ENCODE results near the gene TTC9C. TPM values are rescaled to one million over a fixed set of nuclear protein-coding genes. Genes with fewer than 3 reads are reported as not detected.
"Not testable (repeated sequence)": the region's sequence is repeated elsewhere in the genome, so short reads cannot be mapped to it uniquely, and the experiment has no call there.

Gene TTC9C
- polyA plus RNA-seq, 1 donor = 37.9 TPM

DNA sequence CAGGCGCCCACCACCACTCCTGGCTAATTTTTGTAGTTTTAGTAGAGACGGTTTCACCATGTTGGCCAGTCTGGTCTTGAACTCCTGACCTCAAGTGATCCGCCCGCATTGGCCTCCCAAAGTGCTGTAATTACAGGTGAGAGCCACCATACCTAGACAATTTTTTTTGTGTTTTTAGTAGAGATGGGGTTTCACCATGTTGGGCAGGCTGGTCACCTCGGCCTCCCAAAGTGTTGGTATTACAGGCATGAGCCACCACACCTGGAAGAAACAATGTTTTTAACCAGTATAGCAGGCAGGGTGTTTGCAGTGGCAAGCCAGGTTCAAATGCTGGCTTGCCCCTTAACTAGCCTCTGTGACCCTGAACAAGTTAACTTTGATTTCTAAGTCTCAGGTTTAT lies 21.6 kb downstream of the TTC9C start:
- DNase-seq; H3K4me3 ChIP-seq (ENCODE audit: low read length); H3K27ac ChIP-seq (ENCODE audit: low read length); H3K9me3 ChIP-seq (ENCODE audit: control insufficient read depth, low read depth, low read length); H3K27me3 ChIP-seq (ENCODE audit: control insufficient read depth, insufficient read depth, low read length): not testable (repeated sequence)
- no CpG with 5 or more reads among the region's 5 CpGs for WGBS (ENCODE audit: insufficient coverage, low lambda C conversion rate)
- H3K36me3 ChIP-seq (ENCODE audit: control insufficient read depth, insufficient read depth, low read length) = peaks cover 22% of the 10 kb centered on the region
- peaks cover 14% of the 10 kb centered on the region for H3K4me1 ChIP-seq (ENCODE audit: control insufficient read depth, insufficient read depth, low read length)

DNA sequence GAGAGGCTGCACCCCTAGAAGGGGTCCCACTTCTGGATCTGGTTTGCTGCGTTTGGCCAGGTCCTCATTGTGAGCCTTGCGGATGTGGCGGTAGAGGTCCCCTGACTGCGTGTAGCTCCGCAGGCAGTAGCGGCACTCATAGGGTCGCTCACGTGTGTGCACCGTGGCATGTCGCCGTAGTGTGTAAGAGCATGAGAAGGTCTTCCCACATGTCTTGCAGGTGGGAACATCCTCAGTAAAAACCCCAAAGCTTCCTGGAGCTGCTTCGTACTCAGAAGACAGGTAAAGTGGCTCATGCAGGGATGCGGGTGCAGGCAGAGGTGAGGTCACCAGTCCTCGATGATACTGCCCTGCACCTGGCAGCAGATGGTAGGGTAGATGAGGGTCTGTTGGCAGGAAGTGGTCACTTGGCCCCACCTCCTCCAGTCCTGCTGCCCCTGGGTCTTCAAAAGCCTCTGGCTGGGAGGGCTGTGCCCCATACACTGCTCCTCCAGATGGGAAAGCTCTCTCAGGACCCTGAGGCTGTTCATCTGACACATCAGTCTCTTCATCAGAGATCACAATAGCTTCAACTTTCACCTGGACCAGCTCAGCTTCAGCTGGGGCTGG lies 24.0 kb downstream of the TTC9C start:
- Histone ChIP-seq H3K27me3 (ENCODE audit: control insufficient read depth, insufficient read depth, low read length) (no peaks in the 10 kb centered on the region), H3K4me1 (ENCODE audit: control insufficient read depth, insufficient read depth, low read length) (peaks cover 14% of the 10 kb centered on the region), H3K4me3 (ENCODE audit: low read length) (no peak overlapping the region), H3K9me3 (ENCODE audit: control insufficient read depth, low read depth, low read length) (no peaks in the 10 kb centered on the region), H3K27ac (ENCODE audit: low read length) (no peak overlapping the region), H3K36me3 (ENCODE audit: control insufficient read depth, insufficient read depth, low read length) (peaks cover 22% of the 10 kb centered on the region)
- no peak for DNase-seq
- WGBS (ENCODE audit: insufficient coverage, low lambda C conversion rate) = no CpG with 5 or more reads among the region's 14 CpGs

DNA sequence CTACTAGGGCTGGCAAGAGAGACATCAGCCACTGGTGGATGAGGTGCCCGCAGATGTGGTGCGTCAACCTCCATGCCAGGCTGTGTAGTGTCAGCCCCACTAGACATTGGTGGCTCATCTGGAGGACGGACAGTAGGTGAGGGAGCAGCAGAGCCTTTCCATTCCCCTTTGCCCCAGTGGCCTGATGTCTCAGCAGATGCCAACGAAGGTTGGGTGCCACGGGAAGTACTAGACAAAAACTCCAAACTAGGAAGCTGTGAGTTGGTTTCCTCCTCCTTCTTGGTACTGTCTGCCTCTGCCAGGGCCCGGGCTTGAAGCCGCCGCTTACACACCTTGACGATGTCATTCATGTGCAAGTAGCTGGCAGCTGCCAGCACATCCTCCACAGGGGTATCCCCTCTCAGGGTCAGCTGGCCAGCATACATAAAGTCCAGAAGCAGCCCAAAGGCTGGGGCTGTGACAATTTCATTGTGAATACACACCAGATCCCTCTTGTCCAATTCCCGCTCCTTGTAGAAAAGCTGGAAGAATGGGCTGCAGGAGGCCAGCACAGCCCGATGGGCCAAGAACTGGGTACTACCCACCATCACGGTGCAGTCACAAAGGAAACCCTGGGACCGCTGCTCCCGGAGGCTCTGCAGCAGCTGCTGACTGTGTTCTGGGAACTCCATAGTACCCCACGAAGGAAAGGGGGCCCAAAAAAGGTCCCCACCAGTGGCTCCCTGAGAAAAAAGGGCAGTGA lies 24.9 kb downstream of the TTC9C start:
- Histone ChIP-seq H3K4me1 (ENCODE audit: control insufficient read depth, insufficient read depth, low read length) (peaks cover 14% of the 10 kb centered on the region), H3K9me3 (ENCODE audit: control insufficient read depth, low read depth, low read length) (no peaks in the 10 kb centered on the region), H3K36me3 (ENCODE audit: control insufficient read depth, insufficient read depth, low read length) (peaks cover 22% of the 10 kb centered on the region), H3K4me3 (ENCODE audit: low read length) (peak overlapping the region; percentile 82), H3K27ac (ENCODE audit: low read length) (peak overlapping the region; percentile 90), H3K27me3 (ENCODE audit: control insufficient read depth, insufficient read depth, low read length) (no peaks in the 10 kb centered on the region)
- WGBS (ENCODE audit: insufficient coverage, low lambda C conversion rate) = no CpG with 5 or more reads among the region's 15 CpGs
- no peak for DNase-seq

DNA sequence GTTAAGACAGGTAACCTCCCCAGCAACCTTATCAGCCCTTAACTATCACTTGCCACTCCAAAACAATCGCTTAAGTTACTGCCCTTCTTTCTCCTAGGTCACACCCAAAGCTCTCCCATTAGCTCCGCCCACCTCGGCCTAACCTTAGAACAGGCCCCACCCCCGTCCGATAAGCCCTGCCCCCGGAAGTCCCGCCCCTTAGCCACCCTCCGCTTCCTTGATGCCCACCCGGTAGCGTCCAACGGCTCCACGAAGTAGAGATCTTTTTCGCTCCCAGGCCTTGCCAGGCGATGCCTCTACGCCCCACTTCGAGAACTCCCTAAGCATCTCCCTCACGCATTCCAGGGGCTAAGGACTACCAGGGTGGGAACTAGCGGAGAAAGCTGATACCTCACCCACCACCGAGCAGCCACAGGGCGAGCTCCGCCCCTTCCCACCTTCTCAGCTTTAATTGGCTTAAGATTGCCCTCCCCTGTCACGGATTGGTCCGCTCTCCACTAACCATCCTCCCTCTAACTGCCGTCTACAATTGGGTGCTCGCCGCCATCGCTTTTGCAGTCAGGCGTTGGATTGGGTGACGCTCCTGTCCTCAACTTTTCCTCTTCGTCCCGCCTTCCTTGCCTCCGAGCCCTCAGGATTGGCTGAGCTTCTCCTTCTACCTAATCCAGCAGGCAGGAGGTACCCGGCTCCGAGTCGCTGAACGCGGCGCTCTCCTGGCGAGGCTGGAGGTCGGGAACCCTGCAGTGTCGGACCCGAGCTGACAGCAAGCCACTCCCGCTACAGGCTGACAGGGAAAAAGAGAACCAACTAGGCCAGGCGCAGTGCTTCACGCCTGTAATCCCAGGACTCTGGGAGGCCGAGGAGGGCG lies 25.7 kb downstream of the TTC9C start, which contains the start of gene ZBTB3:
Gene ZBTB3, minus strand, starts transcription at position 425 of the 868 bp plus-strand sequence. CDS start 496 bp downstream, outside the sequence.
- H3K27me3 ChIP-seq (ENCODE audit: control insufficient read depth, insufficient read depth, low read length) = no peaks in the 10 kb centered on the region
- 5% methylated on average over 4 of the region's 47 CpGs for WGBS (ENCODE audit: insufficient coverage, low lambda C conversion rate)
- H3K4me1 ChIP-seq (ENCODE audit: control insufficient read depth, insufficient read depth, low read length) = peaks cover 14% of the 10 kb centered on the region
- peaks cover 19% of the 10 kb centered on the region for H3K36me3 ChIP-seq (ENCODE audit: control insufficient read depth, insufficient read depth, low read length)
- H3K4me3 ChIP-seq (ENCODE audit: low read length) = peak within 1 kb of the TSS; percentile 82
- peak within 1 kb of the TSS; percentile 90 for H3K27ac ChIP-seq (ENCODE audit: low read length)
- no peaks in the 10 kb centered on the region for H3K9me3 ChIP-seq (ENCODE audit: control insufficient read depth, low read depth, low read length)
- peak; percentile 99 for DNase-seq

DNA sequence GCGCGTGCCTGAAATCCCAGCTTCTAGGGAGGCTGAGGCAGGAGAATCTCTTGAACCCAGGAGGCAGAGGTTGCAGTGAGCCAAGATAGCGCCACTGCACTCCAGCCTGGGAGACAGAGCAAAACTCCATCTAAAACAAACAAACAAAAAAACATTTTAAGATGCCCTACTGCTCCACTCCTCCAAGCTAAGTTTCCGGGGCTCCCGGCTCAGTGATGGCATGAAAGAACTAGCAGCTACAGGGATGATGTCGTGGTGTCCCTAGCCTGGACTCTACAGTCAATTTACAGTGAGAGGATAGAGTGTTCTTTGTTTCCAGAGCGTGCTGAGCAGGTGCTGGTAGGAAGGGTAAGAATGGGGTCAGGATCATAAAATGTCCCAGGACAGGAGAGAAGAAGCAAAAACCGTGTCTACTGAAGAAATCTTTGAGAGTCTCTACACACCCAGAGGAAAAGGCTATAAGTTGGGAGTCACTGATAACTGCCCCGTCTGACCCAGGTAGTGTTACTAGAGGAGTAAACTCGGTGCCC lies 26.9 kb downstream of the TTC9C start:
- Histone ChIP-seq H3K9me3 (ENCODE audit: control insufficient read depth, low read depth, low read length) (no peaks in the 10 kb centered on the region), H3K4me3 (ENCODE audit: low read length) (no peak overlapping the region), H3K27me3 (ENCODE audit: control insufficient read depth, insufficient read depth, low read length) (no peaks in the 10 kb centered on the region), H3K36me3 (ENCODE audit: control insufficient read depth, insufficient read depth, low read length) (peaks cover 16% of the 10 kb centered on the region), H3K4me1 (ENCODE audit: control insufficient read depth, insufficient read depth, low read length) (peaks cover 14% of the 10 kb centered on the region), H3K27ac (ENCODE audit: low read length) (no peak overlapping the region)
- DNase-seq = no peak
- WGBS (ENCODE audit: insufficient coverage, low lambda C conversion rate) = 0% methylated on average over 1 of the region's 10 CpGs

DNA sequence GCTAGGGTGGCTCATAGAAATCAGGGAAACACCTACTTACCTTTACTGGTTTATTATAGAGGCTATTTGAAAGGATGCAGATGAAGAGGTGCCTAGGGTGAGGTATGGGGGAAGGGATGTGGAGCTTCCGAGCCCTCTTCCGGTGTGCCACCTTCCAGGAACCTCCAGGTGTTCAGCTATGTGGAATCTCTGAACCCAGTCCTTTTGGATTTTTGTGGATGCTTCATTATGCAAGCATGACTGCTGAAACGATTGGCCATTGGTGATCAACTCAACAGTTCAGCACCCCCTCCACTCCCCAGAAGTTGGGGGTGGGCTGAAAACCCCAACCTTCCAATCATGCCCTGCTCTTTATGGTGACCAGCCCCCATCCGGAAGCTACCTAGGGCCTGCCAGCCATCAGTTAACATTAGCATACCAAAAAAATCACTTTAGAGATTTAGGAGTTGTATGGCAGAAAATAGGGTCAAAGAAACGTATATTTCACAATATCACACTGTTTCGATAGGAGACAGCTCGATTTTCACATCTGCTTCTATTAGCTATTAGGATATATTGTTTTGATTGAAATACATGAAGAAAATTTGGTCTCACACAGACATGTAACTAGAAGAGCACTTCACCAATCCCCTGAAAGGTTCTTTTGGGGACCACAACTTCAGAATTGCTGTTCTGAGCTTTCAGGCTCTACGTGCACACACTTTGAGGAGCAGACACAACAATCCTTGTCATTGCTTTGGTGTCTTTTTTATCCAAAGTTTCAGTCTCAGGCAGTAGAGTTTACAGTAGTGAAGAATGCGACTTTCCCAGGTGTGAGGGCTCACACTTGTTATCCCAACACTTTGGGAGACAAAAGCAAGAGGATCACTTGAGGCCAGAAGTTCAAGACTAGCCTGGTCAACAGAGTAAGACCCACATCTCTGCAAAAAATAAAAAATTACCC lies 29.8 kb downstream of the TTC9C start:
- H3K36me3 ChIP-seq (ENCODE audit: control insufficient read depth, insufficient read depth, low read length) = peaks cover 3% of the 10 kb centered on the region
- no peak overlapping the region for H3K27ac ChIP-seq (ENCODE audit: low read length)
- no peak for DNase-seq
- H3K4me3 ChIP-seq (ENCODE audit: low read length) = no peak overlapping the region
- H3K9me3 ChIP-seq (ENCODE audit: control insufficient read depth, low read depth, low read length) = no peaks in the 10 kb centered on the region
- no CpG with 5 or more reads among the region's 9 CpGs for WGBS (ENCODE audit: insufficient coverage, low lambda C conversion rate)
- no peaks in the 10 kb centered on the region for H3K27me3 ChIP-seq (ENCODE audit: control insufficient read depth, insufficient read depth, low read length)
- peaks cover 21% of the 10 kb centered on the region for H3K4me1 ChIP-seq (ENCODE audit: control insufficient read depth, insufficient read depth, low read length)

DNA sequence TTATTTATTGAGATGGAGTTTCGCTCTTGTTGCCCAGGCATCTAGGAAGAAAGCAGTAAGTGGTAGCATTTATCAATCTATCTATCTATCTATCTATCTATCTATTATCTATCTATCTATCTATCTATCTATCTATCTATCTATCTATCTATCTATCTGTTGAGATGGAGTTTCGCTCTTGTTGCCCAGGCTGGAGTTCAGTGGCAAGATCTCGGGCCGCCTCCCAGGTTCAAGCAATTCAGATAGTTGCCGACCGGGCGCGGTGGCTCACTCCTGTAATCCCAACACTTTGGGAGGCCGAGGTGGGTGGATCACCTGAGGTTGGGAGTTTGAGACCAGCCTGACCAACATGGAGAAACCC lies 32.6 kb downstream of the TTC9C start:
- no CpG with 5 or more reads among the region's 9 CpGs for WGBS (ENCODE audit: insufficient coverage, low lambda C conversion rate)
- not testable (repeated sequence) for H3K36me3 ChIP-seq (ENCODE audit: control insufficient read depth, insufficient read depth, low read length); H3K9me3 ChIP-seq (ENCODE audit: control insufficient read depth, low read depth, low read length); DNase-seq; H3K27me3 ChIP-seq (ENCODE audit: control insufficient read depth, insufficient read depth, low read length); H3K27ac ChIP-seq (ENCODE audit: low read length)
- H3K4me1 ChIP-seq (ENCODE audit: control insufficient read depth, insufficient read depth, low read length) = peaks cover 13% of the 10 kb centered on the region
- H3K4me3 ChIP-seq (ENCODE audit: low read length) = peak overlapping the region; percentile 91

DNA sequence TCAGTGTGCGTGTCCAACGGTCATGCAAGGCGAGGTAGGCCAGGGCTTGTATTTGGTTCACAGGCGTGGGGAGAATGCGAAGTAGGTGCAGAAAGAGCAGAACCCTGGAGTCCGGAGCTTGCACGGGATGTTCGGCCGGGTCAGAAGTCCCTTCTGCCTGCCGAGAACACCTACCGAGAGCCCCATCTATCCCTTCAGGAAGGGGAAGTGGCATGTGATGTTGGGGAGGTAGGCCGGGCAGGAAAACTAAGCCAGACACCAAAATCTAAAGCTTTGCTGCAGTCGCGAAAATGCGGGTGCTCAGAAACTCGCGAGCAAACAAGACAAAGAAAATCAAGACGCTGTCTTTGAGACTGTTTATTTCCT lies 42.5 kb downstream of the TTC9C start:
- DNase-seq = no peak
- 0% methylated on average over 5 of the region's 18 CpGs for WGBS (ENCODE audit: insufficient coverage, low lambda C conversion rate)
- peaks cover 31% of the 10 kb centered on the region for H3K36me3 ChIP-seq (ENCODE audit: control insufficient read depth, insufficient read depth, low read length)
- H3K4me1 ChIP-seq (ENCODE audit: control insufficient read depth, insufficient read depth, low read length) = peaks cover 10% of the 10 kb centered on the region
- peak overlapping the region; percentile 93 for H3K27ac ChIP-seq (ENCODE audit: low read length)
- H3K9me3 ChIP-seq (ENCODE audit: control insufficient read depth, low read depth, low read length) = no peaks in the 10 kb centered on the region
- no peaks in the 10 kb centered on the region for H3K27me3 ChIP-seq (ENCODE audit: control insufficient read depth, insufficient read depth, low read length)
- H3K4me3 ChIP-seq (ENCODE audit: low read length) = peak overlapping the region; percentile 73

DNA sequence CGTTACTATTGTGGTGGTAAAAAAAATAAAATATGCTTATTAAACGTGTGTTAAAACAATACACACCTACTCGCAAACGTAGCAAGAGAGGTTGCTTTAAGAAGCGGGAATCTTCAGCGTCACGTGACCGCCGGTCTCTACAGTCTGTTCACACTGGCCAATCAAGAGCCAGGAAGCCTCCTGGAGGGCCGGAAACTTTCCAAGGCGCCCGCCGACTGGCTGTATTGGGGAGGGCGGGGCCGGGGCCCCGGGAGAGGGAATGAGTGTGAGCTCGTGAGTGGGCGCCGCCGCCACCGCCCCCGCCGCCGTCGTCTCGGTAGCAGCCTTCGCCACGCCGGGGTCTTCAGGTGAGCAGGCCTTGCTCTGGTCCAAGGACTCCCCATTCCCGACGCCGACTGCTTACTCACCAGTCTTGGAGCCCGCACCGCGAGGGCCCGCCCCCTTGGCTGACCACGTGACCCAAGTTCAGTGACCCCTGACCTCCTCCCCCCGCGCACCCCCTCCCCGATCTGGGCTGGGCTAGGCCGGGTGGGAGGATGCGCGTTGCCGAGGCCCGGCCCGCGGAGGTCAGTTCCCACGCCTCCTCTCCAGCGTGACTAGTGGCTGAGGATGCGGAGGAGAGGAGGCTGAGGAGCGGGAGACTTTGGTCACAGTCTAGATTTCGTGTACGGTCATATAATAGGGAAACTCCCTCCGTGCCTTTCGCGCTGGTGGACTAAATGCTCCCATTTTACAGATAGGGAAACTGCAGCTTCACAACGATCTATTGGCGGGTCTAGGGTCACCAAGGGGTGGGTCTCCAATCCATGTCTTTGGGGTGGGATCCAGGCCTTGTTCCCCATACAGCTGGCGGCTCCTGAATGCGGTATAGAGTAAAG lies 43.1 kb downstream of the TTC9C start, which contains the start of gene TAF6L:
Gene TAF6L, plus strand, starts transcription at position 253 of the 878 bp plus-strand sequence. CDS start 4,388 bp downstream, outside the sequence.
- peaks cover 10% of the 10 kb centered on the region for H3K4me1 ChIP-seq (ENCODE audit: control insufficient read depth, insufficient read depth, low read length)
- no peaks in the 10 kb centered on the region for H3K27me3 ChIP-seq (ENCODE audit: control insufficient read depth, insufficient read depth, low read length)
- no peaks in the 10 kb centered on the region for H3K9me3 ChIP-seq (ENCODE audit: control insufficient read depth, low read depth, low read length)
- peak within 1 kb of the TSS; percentile 93 for H3K27ac ChIP-seq (ENCODE audit: low read length)
- 40% methylated on average over 2 of the region's 60 CpGs for WGBS (ENCODE audit: insufficient coverage, low lambda C conversion rate)
- peak within 1 kb of the TSS; percentile 73 for H3K4me3 ChIP-seq (ENCODE audit: low read length)
- H3K36me3 ChIP-seq (ENCODE audit: control insufficient read depth, insufficient read depth, low read length) = peaks cover 30% of the 10 kb centered on the region
- DNase-seq = peak; percentile 94 to 98
